SU-DHL-6 (cell line): ENCODE results near the gene ANKS1A.

Experiments
- CTCF ChIP-seq: fragments of 200-600 bp; sonication (generic); IDR thresholded peaks from one replicate; pipeline ENCODE4 v1.5.1; 2017; ENCODE audit warnings: antibody characterized with exemption, mild to moderate bottlenecking, low read length, moderate library complexity; ENCODE audit not compliant: insufficient read depth, poor library complexity, severe bottlenecking
- EZH2phosphoT487 ChIP-seq: fragments of 200-600 bp; sonication (generic), shearing (Covaris generic); conservative IDR thresholded peaks from 2 replicates; pipeline ENCODE4 v1.6.1; 2018; ENCODE audit warnings: mild to moderate bottlenecking, antibody characterized with exemption, low read length, moderate library complexity, mixed read lengths

- TF ChIP-seq CTCF (no peak), EZH2phosphoT487 (no peak)
Measured at GRCh38 chr6:34990971-34991560, 102.0 kb downstream of the ANKS1A start.
